ENCODE results near the gene NAPG. TPM values are rescaled to one million over a fixed set of nuclear protein-coding genes. Genes with fewer than 3 reads are reported as not detected.
"Not testable (repeated sequence)": the region's sequence is repeated elsewhere in the genome, so short reads cannot be mapped to it uniquely, and the experiment has no call there.

NAPG gene
- total RNA-seq, 1 donor from 2014 or later, result 44.4 TPM

- DNase-seq, result no peak
Measured at GRCh38 chr18:10552226-10552625, 26.4 kb downstream of the NAPG start.

GRCh38 chr18:10556251-10556650 is 30.4 kb downstream of the NAPG start:
- not testable (repeated sequence) for DNase-seq

- no peak for DNase-seq
Measured at GRCh38 chr18:10557085-10557677, 31.4 kb downstream of the NAPG start.

DNA sequence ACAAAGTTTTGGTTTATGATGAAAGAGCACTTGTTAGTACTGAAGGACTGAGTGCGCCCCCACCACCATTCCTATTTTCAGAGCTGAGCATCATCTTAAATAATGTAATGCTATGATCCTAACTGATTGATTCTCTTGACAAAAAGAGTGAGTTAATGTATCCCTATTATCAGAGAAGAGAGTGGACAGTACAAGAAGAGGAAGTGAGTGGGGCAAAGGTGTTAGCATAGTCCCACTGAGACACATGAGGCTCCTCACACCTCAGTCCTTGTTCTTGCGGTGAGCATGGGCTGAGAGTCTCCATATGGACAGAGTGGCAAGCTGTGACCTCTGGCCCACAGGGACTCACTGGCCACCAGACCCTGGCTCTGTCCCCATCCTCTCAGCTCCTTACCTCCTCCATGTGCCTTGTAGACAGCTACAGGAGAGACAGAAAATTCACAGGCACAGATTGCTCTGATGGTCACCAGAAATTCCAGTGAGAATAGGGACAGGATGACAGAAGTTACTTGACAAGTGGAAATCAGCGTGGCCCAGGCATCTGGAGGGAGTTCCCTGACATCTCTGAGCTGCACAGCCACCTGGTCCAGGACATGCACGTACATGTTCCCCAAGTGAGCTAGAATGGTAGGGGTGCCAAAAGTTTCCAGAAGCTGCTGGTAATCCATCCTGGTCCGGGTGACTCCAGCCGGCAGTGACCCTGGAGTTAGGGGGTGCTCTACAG is 32.6 kb downstream of the NAPG start:
- DNase-seq, result no peak

DNA sequence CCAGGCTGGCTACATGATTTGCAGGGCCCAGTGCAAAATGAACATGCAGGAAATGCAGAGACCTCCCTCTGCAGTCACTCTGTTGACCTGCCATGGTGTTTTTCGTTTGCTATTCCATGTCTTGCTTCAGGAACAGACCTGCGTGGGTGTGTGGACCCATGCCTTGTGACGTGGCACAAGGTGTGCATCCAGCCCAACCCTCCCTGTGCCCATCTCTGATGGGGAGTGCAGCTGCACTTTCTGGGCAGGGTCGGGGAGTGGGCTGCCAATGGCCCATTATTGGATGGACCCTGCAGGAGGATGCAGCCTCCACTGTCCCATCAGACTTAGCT is 33.1 kb downstream of the NAPG start:
- DNase-seq, result no peak

GRCh38 chr18:10559553-10560451 is 34.0 kb downstream of the NAPG start:
- no peak for DNase-seq

DNA sequence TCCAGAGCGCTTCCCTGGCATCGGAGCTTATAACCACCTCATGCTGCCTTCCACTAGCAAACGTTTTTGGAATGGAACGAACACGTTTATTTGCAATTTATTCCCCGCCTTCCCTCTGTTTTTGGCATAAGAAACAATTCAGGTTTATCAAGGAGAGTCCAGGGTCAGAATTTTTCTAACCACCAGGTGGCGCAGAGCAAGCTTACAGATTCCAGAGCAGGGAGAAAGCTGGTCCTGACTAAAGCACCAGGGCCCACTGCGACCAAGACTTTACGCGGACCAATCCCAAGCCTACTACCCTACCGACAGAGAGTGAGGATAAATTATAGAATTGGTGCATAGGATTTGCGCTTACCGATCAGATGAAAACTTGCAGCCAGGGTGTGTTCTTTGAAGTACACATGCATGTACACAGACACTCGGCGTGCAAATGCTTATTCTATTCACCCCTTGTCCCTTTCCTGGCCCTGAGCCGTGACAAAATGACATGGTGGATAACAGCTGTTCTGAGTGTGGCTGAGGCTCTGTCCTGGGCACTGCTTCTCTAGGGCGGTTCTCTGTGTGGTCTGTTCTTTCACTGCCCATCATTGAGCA is 34.7 kb downstream of the NAPG start:
- DNase-seq, result peak; percentile 87

DNA sequence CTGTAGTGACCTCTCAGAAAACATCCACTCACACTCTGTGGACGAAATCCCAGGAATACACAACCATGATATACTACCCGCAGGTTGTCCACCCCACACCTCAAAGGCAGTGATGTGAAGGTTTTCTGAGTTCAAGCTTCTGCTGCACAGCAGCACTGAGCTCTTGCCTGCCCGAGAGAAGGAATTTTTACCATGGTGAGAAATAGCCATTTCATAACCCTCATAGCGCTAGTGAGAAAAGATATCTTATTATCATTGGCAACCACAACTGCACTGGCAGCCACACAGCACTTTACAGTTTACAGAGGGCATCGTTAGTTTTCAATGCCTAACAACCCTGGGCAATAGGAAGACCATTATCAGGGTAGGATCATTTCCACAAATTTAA is 36.9 kb downstream of the NAPG start:
- DNase-seq, result no peak

DNA sequence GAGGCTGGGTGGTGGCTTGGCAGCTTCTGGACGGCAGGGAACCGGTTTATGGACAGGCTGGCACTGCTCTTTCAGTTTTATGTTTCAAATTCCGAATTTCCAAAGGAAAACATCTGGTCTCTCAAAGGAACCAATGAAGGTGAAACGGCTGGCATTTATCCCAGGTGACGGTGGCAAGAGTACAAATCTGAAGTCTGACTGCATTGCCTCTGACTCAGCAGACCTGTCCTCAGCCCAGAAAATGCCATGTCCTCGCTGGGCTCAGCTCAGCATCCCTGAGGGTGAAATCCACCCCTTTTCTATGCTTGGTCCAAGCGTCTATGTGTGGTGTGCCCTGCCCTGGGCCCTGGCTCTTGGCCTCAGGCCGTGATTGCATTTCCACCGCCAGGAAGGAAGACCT is 38.1 kb downstream of the NAPG start:
- DNase-seq, result no peak

DNA sequence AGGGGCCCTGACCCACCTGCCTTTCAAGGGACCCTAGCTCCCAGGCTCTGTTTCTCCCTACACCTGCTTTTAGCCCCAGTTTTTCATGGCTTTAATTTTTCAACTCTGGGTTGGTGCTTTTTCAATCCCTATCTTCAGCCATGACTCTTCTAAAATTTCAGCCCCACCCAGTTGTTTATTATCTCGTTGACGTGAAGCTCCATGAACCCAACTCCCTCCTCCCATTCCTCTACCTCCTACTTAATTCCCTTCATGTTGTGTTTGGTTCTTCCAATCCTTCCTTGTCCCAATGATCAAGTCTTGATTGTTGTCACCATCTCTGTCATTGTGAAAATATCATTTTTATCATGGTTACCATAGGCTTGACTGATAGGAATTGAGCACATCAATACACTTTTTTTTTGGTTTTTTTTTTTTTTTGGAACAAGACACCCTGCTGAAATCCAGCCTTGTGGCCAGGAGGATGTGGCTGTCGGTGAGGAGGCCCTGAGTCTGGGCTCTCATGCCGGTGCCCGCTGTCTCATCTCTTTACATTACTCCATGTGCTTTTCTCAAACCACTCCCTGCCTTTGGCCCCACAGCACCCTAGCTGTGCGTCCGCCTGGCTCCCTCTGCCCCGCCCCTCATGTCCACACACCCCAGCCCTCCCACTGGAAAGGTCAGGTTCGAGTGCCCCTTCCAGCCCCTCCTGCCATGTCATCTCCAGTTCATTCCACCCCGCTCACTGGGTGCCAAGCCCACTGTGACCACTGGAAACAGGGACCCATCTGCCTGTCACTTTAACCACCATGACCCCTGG is 39.3 kb downstream of the NAPG start:
- no peak for DNase-seq

DNA sequence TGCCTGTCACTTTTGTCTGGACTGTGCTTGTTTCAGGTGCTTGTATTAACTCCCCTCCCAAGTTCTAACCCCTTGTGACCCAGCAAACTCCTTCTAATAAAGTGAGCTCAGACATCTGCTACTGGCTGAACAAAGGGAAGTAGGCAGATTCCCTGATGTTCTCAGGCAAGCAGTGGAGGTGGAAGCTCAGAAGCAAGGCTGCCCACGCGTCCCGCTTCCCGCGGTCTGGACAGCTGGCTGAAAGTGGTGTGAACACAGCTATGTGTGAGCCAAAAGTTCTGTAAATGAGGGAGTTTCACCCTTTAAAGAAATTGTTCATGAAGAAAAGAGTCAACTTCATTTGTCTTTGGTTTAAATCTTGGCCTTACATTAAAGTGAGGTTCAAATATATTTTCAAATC is 40.0 kb downstream of the NAPG start:
- DNase-seq, result no peak

GRCh38 chr18:10566390-10566789 is 40.6 kb downstream of the NAPG start:
- DNase-seq, result no peak

GRCh38 chr18:10569941-10570340 is 44.1 kb downstream of the NAPG start:
- DNase-seq, result not testable (repeated sequence)

GRCh38 chr18:10570622-10571021 is 44.8 kb downstream of the NAPG start:
- DNase-seq, result no peak

DNA sequence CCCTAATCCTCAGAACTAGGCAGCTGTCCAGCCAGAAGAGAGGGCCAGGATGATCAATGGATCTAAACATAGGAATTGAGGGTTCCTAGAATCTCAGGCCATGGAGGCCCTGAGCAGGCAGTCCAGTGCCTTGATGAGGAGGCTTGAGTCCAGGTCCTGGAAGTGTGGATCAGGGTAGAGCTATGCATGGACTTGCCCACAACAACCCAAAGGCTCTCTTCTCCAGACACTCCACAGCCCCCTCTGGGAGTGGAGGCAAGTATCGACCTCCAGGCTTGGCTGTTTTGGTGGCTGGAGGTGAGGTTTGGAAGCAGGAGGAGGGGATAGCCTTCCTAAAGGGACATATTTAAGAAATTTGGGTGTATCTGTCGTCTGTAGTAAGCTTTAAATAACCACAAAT is 45.7 kb downstream of the NAPG start:
- DNase-seq, result no peak

DNA sequence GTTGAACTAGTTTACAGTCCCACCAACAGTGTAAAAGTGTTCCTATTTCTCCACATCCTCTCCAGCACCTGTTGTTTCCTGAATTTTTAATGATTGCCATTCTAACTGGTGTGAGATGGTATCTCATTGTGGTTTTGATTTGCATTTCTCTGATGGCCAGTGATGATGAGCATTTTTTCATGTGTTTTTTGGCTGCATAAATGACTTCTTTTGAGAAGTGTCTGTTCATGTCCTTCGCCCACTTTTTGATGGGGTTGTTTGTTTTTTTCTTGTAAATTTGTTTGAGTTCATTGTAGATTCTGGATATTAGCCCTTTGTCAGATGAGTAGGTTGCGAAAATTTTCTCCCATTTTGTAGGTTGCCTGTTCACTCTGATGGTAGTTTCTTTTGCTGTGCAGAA is 47.4 kb downstream of the NAPG start:
- DNase-seq, result not testable (repeated sequence)

DNA sequence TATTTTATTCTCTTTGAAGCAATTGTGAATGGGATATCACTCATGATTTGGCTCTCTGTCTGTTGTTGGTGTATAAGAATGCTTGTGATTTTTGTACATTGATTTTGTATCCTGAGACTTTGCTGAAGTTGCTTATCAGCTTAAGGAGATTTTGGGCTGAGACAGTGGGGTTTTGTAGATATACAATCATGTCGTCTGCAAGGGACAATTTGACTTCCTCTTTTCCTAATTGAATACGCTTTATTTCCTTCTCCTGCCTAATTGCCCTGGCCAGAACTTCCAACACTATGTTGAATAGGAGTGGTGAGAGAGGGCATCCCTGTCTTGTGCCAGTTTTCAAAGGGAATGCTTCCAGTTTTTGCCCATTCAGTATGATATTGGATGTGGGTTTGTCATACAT is 48.6 kb downstream of the NAPG start:
- DNase-seq, result not testable (repeated sequence)

GRCh38 chr18:10577842-10578572 is 52.2 kb downstream of the NAPG start:
- not testable (repeated sequence) for DNase-seq

- not testable (repeated sequence) for DNase-seq
Measured at GRCh38 chr18:10578573-10578899, 52.7 kb downstream of the NAPG start.

DNA sequence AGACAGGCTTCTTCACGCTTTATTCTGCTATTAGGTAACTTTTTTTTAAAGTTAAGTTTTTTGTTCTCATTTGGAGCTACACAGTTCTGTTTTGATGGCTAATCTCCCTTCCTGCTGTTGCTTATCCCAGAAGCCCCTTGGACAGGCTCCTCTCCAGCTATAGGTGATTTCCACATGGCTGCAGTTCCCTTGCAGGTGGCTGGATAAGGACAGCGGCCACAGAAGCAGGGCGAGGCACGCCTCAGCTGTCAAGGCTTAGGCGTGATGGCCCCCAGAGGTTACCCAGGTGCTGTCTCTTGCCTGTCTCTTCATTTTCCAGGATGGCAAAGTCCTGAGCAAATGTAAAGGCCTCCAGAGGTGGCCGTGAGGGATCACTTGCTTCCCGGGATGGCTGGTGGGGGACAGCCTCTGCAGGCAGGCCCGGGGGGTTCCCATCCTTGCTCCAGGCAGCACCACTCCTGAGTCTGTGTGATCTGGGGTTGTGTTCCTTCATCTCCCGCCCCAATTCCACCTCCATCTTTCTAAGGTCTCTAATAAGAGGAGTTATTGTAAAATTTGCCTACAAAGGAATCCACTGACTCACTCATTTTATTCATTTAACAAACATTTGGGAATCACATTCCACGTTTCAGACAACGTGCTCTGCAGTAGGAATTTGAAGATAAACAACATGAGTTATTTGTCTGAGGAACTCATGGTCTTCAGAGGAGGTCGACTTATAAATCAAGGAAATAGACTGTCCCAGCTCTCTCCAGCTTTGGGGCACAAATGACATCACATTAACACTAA is 53.4 kb downstream of the NAPG start:
- DNase-seq, result no peak

DNA sequence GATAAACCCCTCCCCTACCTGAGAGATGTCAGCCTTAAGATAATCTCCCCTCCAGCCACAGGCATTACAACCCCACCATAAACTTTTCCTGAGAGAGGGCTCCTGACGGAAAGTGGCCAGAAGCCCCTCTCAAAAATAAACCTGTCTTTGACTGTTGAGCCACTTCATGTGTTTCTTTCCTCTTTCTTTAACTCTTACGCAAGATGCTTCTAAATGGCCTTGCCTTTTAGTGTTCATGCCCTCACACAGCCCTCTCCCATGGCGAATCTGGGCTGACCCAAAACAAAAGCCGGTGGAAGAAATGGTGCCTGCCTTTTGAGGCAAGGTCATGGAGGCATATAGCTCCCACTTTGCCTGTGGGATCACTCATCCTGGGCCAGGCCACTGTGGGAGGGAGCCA is 54.4 kb downstream of the NAPG start:
- no peak for DNase-seq
